ENCODE data around the gene SNX17.

The SNX17 gene

GRCh38 chr2:27369471-27370025, 868 bp upstream of the SNX17 start:
- Histone ChIP-seq H3K4me3 (ENCODE audit: low read length, poor library complexity, severe bottlenecking) (peak overlapping the region; percentile 96), H3K4me1 (ENCODE audit: insufficient read depth, low read length, poor library complexity, severe bottlenecking) (peaks cover 34% of the 10 kb centered on the region), H3F3A (ENCODE audit: low read depth) (no peaks in the 10 kb centered on the region), H3K9ac (ENCODE audit: low read depth, low read length, poor library complexity, severe bottlenecking) (peak overlapping the region; percentile 95), H3K27me3 (ENCODE audit: insufficient read depth, low read length, poor library complexity, severe bottlenecking) (no peaks in the 10 kb centered on the region), H3K9me2 (replicated peaks; ENCODE audit: low read depth, low read length) (no peaks in the 10 kb centered on the region), H3K9me3 (ENCODE audit: insufficient read depth, low read depth, low read length) (no peaks in the 10 kb centered on the region), H2AFZ (ENCODE audit: low read length) (peak overlapping the region; percentile 91), H3K36me3 (ENCODE audit: insufficient read depth, low read length) (peaks cover 18% of the 10 kb centered on the region; the same call in 1 of the 2 replicates), H3K79me2 (ENCODE audit: insufficient read depth, low read length) (peaks cover 54% of the 10 kb centered on the region), H3K4me2 (ENCODE audit: low read depth, low read length, poor library complexity, severe bottlenecking) (peak overlapping the region; percentile 100), H4K20me1 (ENCODE audit: insufficient read depth, low read length, poor library complexity, severe bottlenecking) (peaks cover 18% of the 10 kb centered on the region)
- TF ChIP-seq EZH2phosphoT487 (IDR thresholded peaks at IDR 0.05; ENCODE audit: borderline replicate concordance) (no peak), CTCF (conservative IDR thresholded peaks at IDR 0.05; ENCODE audit: low read length) (no peak)

DNA sequence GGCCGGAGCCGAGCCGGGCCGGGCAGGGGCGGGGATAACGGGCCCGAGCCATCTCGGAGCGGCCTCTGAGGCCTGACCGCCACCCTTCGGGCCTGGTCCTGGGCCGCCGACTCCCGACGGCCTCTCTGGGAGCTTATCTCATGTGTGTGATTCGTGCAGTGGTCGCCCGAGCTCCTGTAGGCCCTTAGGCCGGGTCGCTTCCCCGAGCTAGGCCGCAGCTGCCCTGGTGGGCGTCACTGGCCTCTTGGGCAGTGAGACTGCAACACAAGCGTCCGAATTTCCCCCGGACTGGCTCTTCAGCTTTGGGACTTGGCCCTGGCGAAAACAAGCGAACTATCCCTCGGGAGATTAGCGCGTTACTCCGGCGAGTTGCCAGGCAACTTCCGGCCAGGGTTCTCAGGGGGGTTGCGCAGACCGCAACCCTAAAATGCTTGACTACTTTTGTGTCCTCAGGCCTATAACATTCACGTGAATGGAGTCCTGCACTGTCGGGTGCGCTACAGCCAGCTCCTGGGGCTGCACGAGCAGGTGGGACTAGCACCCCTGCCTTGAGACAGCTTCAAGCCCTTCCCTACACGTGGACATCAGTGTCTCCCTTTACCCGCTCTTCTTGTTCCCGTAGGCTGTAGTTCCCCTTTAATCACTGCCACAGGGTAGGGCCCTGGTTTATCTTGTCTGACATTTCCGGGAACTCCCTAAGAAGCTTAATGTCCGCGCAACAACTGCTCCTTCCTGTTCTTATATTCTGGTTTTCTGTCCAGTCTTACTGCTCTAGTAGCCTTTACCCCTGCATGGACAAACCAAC, 602 bp downstream of the SNX17 start:
- H3K9me3 ChIP-seq (ENCODE audit: insufficient read depth, low read depth, low read length) = no peaks in the 10 kb centered on the region
- H2AFZ ChIP-seq (ENCODE audit: low read length) = peak overlapping the region; percentile 32; the same call in 1 of the 2 replicates
- no peaks in the 10 kb centered on the region for H3K9me2 ChIP-seq (replicated peaks; ENCODE audit: low read depth, low read length)
- no peaks in the 10 kb centered on the region for H3F3A ChIP-seq (ENCODE audit: low read depth)
- H3K4me1 ChIP-seq (ENCODE audit: insufficient read depth, low read length, poor library complexity, severe bottlenecking) = peaks cover 34% of the 10 kb centered on the region
- TF ChIP-seq EZH2phosphoT487 (IDR thresholded peaks at IDR 0.05; ENCODE audit: borderline replicate concordance) (no peak), CTCF (conservative IDR thresholded peaks at IDR 0.05; ENCODE audit: low read length) (no peak)
- peaks cover 54% of the 10 kb centered on the region for H3K79me2 ChIP-seq (ENCODE audit: insufficient read depth, low read length)
- H3K4me2 ChIP-seq (ENCODE audit: low read depth, low read length, poor library complexity, severe bottlenecking) = peak overlapping the region; percentile 83
- H3K4me3 ChIP-seq (ENCODE audit: low read length, poor library complexity, severe bottlenecking) = peak overlapping the region; percentile 96
- H3K9ac ChIP-seq (ENCODE audit: low read depth, low read length, poor library complexity, severe bottlenecking) = peak overlapping the region; percentile 88
- H3K27me3 ChIP-seq (ENCODE audit: insufficient read depth, low read length, poor library complexity, severe bottlenecking) = no peaks in the 10 kb centered on the region
- peaks cover 31% of the 10 kb centered on the region; the same call in 1 of the 2 replicates for H3K36me3 ChIP-seq (ENCODE audit: insufficient read depth, low read length)
- H4K20me1 ChIP-seq (ENCODE audit: insufficient read depth, low read length, poor library complexity, severe bottlenecking) = peaks cover 18% of the 10 kb centered on the region

DNA sequence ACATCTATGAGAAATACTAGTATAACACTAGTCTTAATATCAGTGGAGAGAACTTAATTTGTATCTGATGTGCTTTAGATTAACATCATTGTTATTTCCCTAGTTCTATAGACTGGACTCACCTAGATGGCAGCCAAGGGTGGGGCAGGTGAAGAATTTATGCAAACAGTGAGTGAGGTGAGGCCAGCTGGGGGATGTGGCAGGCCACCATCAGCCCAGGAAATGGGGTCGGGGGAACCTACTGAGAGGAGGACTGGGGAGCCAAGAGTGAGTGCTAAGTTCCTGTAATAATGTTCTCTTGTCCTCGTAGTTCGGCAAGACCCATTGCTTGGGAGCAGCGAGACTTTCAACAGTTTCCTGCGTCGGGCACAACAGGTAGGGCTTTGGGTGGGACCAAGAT, 2.5 kb downstream of the SNX17 start:
- H3K4me2 ChIP-seq (ENCODE audit: low read depth, low read length, poor library complexity, severe bottlenecking) = peak overlapping the region; percentile 83
- TF ChIP-seq CTCF (conservative IDR thresholded peaks at IDR 0.05; ENCODE audit: low read length) (no peak), EZH2phosphoT487 (IDR thresholded peaks at IDR 0.05; ENCODE audit: borderline replicate concordance) (no peak)
- H3K4me3 ChIP-seq (ENCODE audit: low read length, poor library complexity, severe bottlenecking) = no peak overlapping the region
- H3K36me3 ChIP-seq (ENCODE audit: insufficient read depth, low read length) = peaks cover 37% of the 10 kb centered on the region; the same call in 1 of the 2 replicates
- H2AFZ ChIP-seq (ENCODE audit: low read length) = no peak overlapping the region
- no peaks in the 10 kb centered on the region for H3K9me3 ChIP-seq (ENCODE audit: insufficient read depth, low read depth, low read length)
- peaks cover 14% of the 10 kb centered on the region for H4K20me1 ChIP-seq (ENCODE audit: insufficient read depth, low read length, poor library complexity, severe bottlenecking)
- no peaks in the 10 kb centered on the region for H3K9me2 ChIP-seq (replicated peaks; ENCODE audit: low read depth, low read length)
- peaks cover 34% of the 10 kb centered on the region for H3K4me1 ChIP-seq (ENCODE audit: insufficient read depth, low read length, poor library complexity, severe bottlenecking)
- H3K9ac ChIP-seq (ENCODE audit: low read depth, low read length, poor library complexity, severe bottlenecking) = no peak overlapping the region
- H3K27me3 ChIP-seq (ENCODE audit: insufficient read depth, low read length, poor library complexity, severe bottlenecking) = no peaks in the 10 kb centered on the region
- H3F3A ChIP-seq (ENCODE audit: low read depth) = no peaks in the 10 kb centered on the region
- peaks cover 51% of the 10 kb centered on the region for H3K79me2 ChIP-seq (ENCODE audit: insufficient read depth, low read length)

All from Loucy (cell line).